T-helper 1 cell treated with Interleukin-12 subunit alpha and Interleukin-12 subunit beta and Interleukin-4 antibody, amounts not matched to agents 30 μg/mL and 1 μg/mL, for 36 hours (primary cell): ENCODE results near the gene UPF2.
"Not testable (repeated sequence)": the region's sequence is repeated elsewhere in the genome, so short reads cannot be mapped to it uniquely, and the experiment has no call there.

ENCODE experiments used
- H3K27ac Mint-ChIP-seq: one replicate; pipeline ENCODE4 v1.8.0; 2021; ENCODE audit warnings: mild to moderate bottlenecking, mixed read lengths
- H3K27me3 Mint-ChIP-seq: one replicate; pipeline ENCODE4 v1.8.0; 2021; ENCODE audit warnings: low read depth, mixed read lengths
- H3K36me3 Mint-ChIP-seq: one replicate; pipeline ENCODE4 v1.8.0; 2021; ENCODE audit warnings: low read depth, mixed read lengths
- H3K4me1 Mint-ChIP-seq: one replicate; pipeline ENCODE4 v1.8.0; 2021; ENCODE audit warnings: low read depth, mixed read lengths
- H3K4me3 Mint-ChIP-seq: one replicate; pipeline ENCODE4 v1.8.0; 2021; ENCODE audit warnings: mild to moderate bottlenecking, moderate library complexity, mixed read lengths
- H3K9me3 Mint-ChIP-seq: one replicate; pipeline ENCODE4 v1.8.0; 2021; ENCODE audit warnings: mixed read lengths

The UPF2 gene, protein sequence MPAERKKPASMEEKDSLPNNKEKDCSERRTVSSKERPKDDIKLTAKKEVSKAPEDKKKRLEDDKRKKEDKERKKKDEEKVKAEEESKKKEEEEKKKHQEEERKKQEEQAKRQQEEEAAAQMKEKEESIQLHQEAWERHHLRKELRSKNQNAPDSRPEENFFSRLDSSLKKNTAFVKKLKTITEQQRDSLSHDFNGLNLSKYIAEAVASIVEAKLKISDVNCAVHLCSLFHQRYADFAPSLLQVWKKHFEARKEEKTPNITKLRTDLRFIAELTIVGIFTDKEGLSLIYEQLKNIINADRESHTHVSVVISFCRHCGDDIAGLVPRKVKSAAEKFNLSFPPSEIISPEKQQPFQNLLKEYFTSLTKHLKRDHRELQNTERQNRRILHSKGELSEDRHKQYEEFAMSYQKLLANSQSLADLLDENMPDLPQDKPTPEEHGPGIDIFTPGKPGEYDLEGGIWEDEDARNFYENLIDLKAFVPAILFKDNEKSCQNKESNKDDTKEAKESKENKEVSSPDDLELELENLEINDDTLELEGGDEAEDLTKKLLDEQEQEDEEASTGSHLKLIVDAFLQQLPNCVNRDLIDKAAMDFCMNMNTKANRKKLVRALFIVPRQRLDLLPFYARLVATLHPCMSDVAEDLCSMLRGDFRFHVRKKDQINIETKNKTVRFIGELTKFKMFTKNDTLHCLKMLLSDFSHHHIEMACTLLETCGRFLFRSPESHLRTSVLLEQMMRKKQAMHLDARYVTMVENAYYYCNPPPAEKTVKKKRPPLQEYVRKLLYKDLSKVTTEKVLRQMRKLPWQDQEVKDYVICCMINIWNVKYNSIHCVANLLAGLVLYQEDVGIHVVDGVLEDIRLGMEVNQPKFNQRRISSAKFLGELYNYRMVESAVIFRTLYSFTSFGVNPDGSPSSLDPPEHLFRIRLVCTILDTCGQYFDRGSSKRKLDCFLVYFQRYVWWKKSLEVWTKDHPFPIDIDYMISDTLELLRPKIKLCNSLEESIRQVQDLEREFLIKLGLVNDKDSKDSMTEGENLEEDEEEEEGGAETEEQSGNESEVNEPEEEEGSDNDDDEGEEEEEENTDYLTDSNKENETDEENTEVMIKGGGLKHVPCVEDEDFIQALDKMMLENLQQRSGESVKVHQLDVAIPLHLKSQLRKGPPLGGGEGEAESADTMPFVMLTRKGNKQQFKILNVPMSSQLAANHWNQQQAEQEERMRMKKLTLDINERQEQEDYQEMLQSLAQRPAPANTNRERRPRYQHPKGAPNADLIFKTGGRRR

DNA sequence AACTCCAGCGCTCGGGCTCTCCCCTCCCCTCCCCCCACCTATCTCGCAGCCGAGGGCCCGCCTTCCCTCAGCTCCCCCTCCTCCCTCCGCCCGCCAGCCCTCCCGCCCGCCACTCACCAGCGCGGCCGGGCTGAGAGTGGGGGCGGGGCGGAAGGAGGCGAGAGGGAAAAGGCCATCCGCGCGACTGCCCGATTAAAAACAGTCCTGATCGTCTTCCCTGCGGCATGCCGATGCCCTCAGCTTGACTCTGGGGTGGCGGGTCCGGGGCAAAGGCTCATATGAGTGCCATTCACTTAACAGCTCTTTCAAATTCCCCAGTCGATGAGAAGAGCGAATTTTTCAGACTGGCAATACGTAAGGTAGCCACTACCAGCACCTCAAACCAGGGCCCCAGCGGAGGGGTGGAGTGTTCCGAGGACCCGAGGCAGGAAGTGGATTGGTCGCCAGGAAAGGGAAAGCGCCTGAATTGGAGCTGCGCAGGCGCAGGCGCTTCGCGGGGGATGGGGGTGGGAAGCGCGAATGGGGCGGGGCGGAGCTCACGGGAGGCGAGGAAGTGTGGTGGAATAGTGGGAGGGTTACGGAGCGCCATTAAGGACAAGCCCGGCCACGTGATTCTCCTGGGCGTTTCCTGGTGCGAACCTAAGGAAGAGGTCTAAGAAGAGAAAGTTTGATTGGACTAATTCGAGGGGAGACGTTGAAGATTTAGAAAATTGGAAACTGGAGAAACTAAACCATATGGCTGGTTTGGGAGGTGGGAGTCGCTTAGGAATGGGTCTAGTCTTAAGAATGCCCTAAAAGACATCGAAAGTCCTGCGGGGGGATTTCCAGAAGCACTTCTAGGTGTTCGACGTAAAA is at the start of gene UPF2:
Gene UPF2 (minus strand): TSS at position 13 of the 855 bp plus-strand sequence. CDS start 7,386 bp downstream, outside the sequence.
- peaks cover 35% of the 10 kb centered on the region for H3K4me1 Mint-ChIP-seq
- peaks cover 11% of the 10 kb centered on the region for H3K36me3 Mint-ChIP-seq
- H3K27ac Mint-ChIP-seq = peak within 1 kb of the TSS; percentile 100
- no peaks in the 10 kb centered on the region for H3K9me3 Mint-ChIP-seq
- no peaks in the 10 kb centered on the region for H3K27me3 Mint-ChIP-seq
- peak within 1 kb of the TSS; percentile 100 for H3K4me3 Mint-ChIP-seq

DNA sequence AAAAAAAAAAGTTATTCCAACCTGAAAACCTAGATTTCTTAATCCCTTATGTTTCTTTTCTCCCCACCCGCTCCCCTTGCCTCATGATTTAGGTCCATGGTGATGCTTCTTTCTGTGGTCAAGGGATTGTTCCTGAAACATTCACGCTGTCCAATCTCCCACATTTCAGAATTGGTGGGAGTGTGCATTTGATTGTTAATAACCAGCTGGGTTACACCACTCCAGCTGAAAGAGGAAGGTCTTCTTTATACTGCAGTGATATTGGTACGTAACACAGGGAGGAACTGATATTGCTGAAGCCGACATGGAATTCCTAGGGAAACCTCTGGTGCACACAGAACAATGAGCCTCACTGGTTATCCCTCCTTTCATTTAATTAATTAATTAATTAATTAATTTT is 48.8 kb upstream of the UPF2 start:
- H3K27me3 Mint-ChIP-seq = no peaks in the 10 kb centered on the region
- peaks cover 33% of the 10 kb centered on the region for H3K36me3 Mint-ChIP-seq
- H3K9me3 Mint-ChIP-seq = no peaks in the 10 kb centered on the region
- no peak overlapping the region for H3K27ac Mint-ChIP-seq
- no peak overlapping the region for H3K4me3 Mint-ChIP-seq
- H3K4me1 Mint-ChIP-seq = peaks cover 3% of the 10 kb centered on the region

DNA sequence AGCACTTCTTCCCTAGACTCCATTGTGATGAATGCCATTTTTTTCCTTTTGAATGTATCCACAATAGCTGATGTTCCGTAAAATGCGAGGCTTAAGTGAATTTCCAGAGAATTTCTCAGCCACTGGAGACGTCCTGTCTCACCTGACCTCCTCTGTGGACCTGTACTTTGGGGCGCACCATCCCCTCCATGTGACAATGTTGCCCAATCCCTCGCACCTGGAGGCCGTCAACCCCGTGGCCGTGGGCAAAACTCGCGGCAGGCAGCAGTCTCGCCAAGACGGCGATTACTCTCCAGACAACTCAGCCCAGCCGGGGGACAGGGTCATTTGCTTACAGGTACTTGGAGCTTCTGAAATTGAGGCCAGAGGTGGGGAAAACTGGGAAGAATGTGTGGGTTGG is 46.3 kb upstream of the UPF2 start:
- no peak overlapping the region for H3K4me3 Mint-ChIP-seq
- no peaks in the 10 kb centered on the region for H3K27me3 Mint-ChIP-seq
- H3K9me3 Mint-ChIP-seq = no peaks in the 10 kb centered on the region
- no peak overlapping the region for H3K27ac Mint-ChIP-seq
- peaks cover 38% of the 10 kb centered on the region for H3K36me3 Mint-ChIP-seq
- H3K4me1 Mint-ChIP-seq = peaks cover 3% of the 10 kb centered on the region

DNA sequence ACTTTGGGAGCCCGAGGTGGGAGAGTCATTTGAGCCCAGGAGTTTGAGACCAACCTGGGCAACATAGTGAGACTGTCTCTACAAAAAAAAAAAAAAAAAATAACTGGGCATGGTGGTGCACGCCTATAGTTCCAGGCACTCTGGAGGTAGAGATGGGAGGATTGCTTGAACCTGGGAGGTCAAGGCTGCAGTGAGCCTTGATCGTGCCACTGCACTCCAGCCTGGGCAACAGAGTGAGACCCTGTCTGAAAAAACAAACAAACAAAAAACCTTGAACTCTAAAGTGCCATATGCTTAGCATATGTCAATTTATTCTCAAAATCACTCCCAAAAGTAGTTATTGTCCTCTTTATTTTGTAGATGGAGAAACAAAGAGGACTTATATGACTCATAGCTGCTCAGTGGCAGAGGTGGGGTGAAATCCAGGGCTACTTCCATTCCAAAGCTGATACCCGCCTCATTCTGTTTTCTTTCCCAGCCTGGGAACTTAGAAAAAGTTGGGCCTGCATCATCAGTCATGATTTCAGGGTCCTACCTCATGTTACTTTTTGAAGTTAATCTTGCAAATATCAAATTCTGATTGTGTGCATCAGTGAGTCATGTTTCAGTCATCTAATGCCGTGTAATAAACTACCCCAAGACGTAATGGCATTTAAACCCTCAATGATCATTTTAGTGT is 39.4 kb upstream of the UPF2 start:
- no peaks in the 10 kb centered on the region for H3K4me1 Mint-ChIP-seq
- no peaks in the 10 kb centered on the region for H3K27me3 Mint-ChIP-seq
- H3K36me3 Mint-ChIP-seq = peaks cover 28% of the 10 kb centered on the region
- H3K4me3 Mint-ChIP-seq = no peak overlapping the region
- no peaks in the 10 kb centered on the region for H3K9me3 Mint-ChIP-seq
- H3K27ac Mint-ChIP-seq = no peak overlapping the region

DNA sequence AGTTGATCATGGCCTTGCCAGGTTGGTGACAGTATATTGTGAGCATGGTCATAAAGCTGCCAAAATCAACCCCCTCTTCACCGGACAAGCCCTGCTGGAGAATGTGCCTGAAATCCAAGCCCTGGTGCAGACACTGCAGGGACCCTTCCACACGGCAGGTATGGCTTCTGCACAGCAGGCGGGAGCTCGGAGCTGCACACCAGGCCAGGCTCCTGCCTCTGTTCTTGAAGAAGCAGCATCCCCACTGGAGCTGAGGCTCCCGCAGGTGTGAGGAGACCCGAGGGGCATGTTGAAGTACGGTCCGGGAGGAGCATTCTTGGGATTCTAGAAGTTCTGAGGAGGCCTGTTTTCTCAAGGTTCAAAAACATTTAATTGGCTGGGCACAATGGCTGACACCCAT is 38.9 kb upstream of the UPF2 start:
- Mint-ChIP-seq H3K27ac (no peak overlapping the region), H3K4me3 (no peak overlapping the region), H3K4me1 (no peaks in the 10 kb centered on the region), H3K27me3 (no peaks in the 10 kb centered on the region), H3K9me3 (no peaks in the 10 kb centered on the region), H3K36me3 (peaks cover 28% of the 10 kb centered on the region)

DNA sequence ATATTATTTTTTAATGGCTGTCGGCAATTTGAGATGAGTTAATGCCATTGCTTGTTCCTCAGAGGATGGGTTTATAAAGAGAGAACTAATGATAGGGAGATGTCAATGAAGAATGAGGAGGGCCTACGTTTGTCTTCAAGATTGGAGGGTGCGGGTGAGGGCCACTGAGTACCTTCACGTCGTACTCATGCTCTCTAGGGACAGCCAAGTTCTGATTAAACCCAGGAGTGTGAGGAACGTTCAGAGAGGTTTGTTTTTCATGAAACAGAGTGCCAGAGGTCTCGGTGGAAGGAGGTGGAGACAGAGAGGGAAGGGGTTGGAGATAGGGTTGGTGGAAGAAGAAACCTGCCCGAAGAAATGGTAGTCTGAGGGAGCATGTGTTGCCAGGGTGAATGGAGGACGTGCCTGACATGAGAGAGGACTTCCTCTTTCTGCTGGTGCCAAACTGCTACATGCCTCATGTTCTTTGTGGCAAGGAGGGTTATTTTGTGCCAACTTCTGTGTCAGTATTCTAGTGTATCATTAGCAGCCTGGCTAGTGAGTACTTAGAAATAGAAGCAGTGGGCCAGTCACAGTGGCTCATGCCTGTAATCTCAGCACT is 35.1 kb upstream of the UPF2 start:
- H3K36me3 Mint-ChIP-seq = peaks cover 16% of the 10 kb centered on the region
- H3K27ac Mint-ChIP-seq = no peak overlapping the region
- H3K9me3 Mint-ChIP-seq = no peaks in the 10 kb centered on the region
- no peak overlapping the region for H3K4me3 Mint-ChIP-seq
- H3K27me3 Mint-ChIP-seq = no peaks in the 10 kb centered on the region
- H3K4me1 Mint-ChIP-seq = peaks cover 12% of the 10 kb centered on the region

DNA sequence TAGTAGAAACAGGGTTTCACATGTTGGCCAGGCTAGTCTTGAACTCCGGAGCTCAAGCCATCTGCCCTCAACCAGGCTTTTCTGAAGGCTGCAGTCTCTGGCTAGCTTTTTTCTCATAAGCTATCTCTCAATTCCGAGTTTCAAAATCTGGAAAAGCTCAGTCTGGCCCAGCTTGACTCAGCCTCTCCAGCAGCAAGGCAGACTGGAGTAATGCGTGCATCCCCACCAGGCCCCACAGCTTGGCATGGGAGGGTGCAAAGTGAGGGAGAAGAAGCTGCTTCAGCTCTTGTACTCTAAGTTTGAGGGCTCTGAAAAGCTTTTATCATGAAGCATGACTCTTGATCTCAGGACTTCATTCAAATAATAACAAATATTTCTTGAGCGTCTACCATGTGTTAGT is 30.9 kb upstream of the UPF2 start:
- Mint-ChIP-seq H3K36me3 (peaks cover 7% of the 10 kb centered on the region), H3K27me3 (no peaks in the 10 kb centered on the region), H3K9me3 (no peaks in the 10 kb centered on the region), H3K27ac (peak overlapping the region; percentile 31), H3K4me1 (peaks cover 24% of the 10 kb centered on the region), H3K4me3 (no peak overlapping the region)

DNA sequence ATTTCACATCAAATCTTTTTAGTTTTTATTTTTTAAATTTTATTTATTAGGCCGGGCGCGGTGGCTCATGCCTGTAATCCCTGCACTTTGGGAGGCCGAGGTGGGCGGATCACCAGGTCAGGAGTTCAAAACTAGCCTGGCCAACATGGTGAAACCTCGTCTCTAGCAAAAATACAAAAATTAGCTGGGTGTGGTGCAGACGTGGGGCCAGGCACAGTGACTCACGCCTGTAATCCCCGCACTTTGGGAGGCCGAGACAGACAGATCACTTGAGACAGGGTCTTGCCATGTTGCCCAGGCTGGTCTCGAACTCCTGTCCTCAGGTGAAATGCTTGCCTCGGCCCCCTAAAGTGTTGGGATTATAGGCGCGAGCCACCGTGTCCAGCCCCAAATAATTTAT is 28.8 kb upstream of the UPF2 start:
- not testable (repeated sequence) for H3K36me3 Mint-ChIP-seq, H3K27ac Mint-ChIP-seq, H3K4me3 Mint-ChIP-seq, H3K27me3 Mint-ChIP-seq, H3K9me3 Mint-ChIP-seq
- peaks cover 28% of the 10 kb centered on the region for H3K4me1 Mint-ChIP-seq

DNA sequence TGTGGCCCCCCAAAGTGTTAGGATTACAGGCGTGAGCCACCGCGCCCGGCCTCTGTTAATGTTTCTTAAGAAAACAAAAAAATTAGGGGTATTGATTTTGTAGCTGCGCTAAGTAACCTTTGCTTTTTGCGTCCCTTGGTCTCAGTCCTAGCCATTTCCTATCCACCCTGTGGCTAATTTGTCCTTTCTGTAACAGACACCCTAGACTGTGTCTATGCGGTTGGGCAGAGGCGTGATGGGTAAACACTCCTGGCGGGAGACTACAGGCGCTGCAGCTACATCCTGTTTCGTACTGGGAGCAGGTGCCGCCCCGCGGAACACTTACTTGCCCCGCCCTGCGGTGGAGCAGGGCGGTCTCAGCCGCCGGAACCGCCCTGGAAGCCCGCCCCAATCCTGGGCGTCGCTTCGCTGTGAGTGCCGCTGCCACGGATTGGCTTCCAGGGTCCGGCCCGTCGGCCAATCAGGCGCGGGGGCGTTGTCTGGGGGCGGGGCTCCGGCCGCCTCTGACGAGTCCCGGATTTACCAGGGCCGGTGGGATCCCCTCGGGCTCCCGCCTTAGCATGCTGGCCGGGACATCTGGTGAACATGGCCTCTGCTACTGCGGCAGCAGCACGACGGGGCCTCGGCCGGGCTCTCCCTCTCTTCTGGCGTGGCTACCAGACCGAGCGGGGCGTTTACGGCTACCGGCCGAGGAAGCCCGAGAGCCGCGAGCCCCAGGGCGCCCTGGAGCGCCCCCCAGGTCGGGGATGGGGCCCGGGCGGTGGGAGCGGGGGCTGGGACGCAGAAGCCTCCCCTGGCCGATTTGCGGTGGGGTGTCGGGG is 26.1 kb upstream of the UPF2 start, which contains the start of gene DHTKD1:
Gene DHTKD1 (plus strand): TSS at position 506 of the 821 bp plus-strand sequence. CDS start 80 bp downstream, at position 586.
- no peaks in the 10 kb centered on the region for H3K36me3 Mint-ChIP-seq
- peak within 1 kb of the TSS; percentile 93 for H3K27ac Mint-ChIP-seq
- H3K4me3 Mint-ChIP-seq = peak within 1 kb of the TSS; percentile 85
- no peaks in the 10 kb centered on the region for H3K9me3 Mint-ChIP-seq
- peaks cover 17% of the 10 kb centered on the region for H3K4me1 Mint-ChIP-seq
- no peaks in the 10 kb centered on the region for H3K27me3 Mint-ChIP-seq

DNA sequence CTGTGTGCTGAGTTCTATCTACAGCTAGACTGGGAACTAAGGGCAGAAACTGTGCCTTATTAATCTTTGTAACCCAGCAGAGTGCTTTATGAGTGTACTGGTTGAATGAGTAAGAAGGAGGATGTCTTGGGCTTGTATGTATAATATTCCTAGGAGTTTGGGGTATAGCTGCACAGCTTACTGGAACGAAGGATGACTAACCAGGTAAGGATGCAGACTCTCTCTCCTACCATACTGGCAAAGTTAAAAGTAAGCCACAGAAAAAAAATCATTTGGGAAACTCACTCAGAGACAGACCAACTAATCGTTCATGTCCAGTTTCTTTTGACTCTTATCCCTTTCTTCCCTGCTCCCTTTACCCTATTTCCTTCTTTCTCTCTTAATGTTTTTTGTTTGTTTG is 24.7 kb upstream of the UPF2 start:
- H3K4me1 Mint-ChIP-seq = peaks cover 16% of the 10 kb centered on the region
- no peaks in the 10 kb centered on the region for H3K27me3 Mint-ChIP-seq
- H3K4me3 Mint-ChIP-seq = no peak overlapping the region
- H3K9me3 Mint-ChIP-seq = no peaks in the 10 kb centered on the region
- no peaks in the 10 kb centered on the region for H3K36me3 Mint-ChIP-seq
- no peak overlapping the region for H3K27ac Mint-ChIP-seq

DNA sequence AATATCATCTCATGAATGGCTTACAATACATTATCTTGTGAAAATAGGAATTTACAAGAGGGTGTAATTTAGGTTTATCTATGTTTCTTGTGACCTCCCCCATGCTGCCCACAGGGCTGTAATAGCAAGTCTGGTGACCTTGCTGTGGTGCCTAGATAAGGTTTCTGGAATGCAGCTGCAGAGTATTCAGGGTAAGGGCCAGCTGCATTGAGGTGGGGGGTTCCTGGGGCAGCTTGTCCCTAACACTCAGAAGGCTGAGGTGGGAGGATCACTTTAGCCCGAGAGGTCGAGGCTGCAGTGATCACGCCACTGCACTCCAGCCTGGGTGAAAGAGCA is 20.8 kb upstream of the UPF2 start:
- H3K9me3 Mint-ChIP-seq = no peaks in the 10 kb centered on the region
- H3K4me3 Mint-ChIP-seq = no peak overlapping the region
- peaks cover 3% of the 10 kb centered on the region for H3K4me1 Mint-ChIP-seq
- H3K36me3 Mint-ChIP-seq = no peaks in the 10 kb centered on the region
- no peak overlapping the region for H3K27ac Mint-ChIP-seq
- H3K27me3 Mint-ChIP-seq = peaks cover 3% of the 10 kb centered on the region

DNA sequence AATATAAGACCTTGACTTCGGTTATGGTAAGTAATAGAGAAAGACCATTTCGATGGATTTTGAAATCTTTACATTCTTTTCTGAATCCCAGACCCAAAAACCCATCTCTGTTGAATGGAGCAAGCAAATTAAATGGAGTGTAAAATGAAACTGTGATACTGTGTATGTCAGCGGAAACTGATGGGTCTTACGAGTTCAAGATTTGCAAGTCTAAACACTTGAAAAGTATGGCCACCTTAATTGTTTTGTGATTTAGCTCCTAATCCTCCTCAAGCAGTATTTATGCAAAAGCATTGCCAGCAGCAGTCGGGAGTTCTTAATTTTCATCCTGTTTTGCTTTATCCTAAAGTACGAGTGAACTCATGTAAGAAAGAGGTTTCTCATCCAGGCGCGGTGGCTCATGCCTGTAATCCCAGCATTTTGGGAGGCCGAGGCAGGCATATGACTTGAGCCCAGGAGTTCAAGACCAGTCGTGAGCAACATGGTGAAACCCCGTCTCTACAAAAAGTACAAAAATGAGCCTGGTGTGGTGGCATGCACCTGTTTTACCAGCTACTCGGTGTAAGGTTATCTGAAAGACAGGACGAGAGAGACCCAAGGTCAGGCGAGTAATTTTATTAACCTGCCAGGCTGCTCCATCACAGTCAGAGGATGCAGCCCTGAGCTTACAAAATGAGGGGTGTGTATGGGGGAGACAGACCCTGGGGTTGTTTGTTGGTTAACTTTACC is 20.3 kb upstream of the UPF2 start:
- H3K9me3 Mint-ChIP-seq = no peaks in the 10 kb centered on the region
- H3K36me3 Mint-ChIP-seq = no peaks in the 10 kb centered on the region
- peaks cover 3% of the 10 kb centered on the region for H3K27me3 Mint-ChIP-seq
- H3K4me1 Mint-ChIP-seq = no peaks in the 10 kb centered on the region
- no peak overlapping the region for H3K4me3 Mint-ChIP-seq
- H3K27ac Mint-ChIP-seq = no peak overlapping the region
